ENCODE results near the gene FBXW8. TPM values are rescaled to one million over a fixed set of nuclear protein-coding genes. Genes with fewer than 3 reads are reported as not detected.

The FBXW8 gene
- total and polyA plus RNA-seq, 2 donors (not counting 1 experiment from before 2014, with no cell fraction given): 11.7 to 20.9 TPM

GRCh38 chr12:116896411-116896924 lies 14.3 kb upstream of the FBXW8 start:
- TF ChIP-seq EZH2 (IDR thresholded peaks at IDR 0.05; ENCODE audit: low read length, missing control alignments): no peak
- no peak for TF ChIP-seq CTCF (conservative IDR thresholded peaks at IDR 0.05 in 1 of 2, IDR thresholded peaks at IDR 0.05 in 1 of 2; ENCODE audit: low read depth in 1 of 2, low read length in 2 of 2)
- H4K20me1 ChIP-seq (ENCODE audit: control insufficient read depth, extremely low read depth, insufficient read depth, low read length): no peaks in the 10 kb centered on the region
- H3K27ac ChIP-seq (ENCODE audit: insufficient read depth, low read length): no peak overlapping the region
- H3K4me3 ChIP-seq (replicated peaks in 1 of 4; ENCODE audit: control extremely low read depth in 1 of 4, insufficient read depth in 1 of 4, low read depth in 3 of 4, low read length in 4 of 4): no peak overlapping the region
- no peaks in the 10 kb centered on the region for H3K79me2 ChIP-seq (ENCODE audit: control insufficient read depth, insufficient read depth, low read length)
- DNase-seq (ENCODE audit: low read depth in 2 of 2): no peak
- no peak overlapping the region for H2AFZ ChIP-seq (ENCODE audit: low read length)
- no peak overlapping the region for H3K4me2 ChIP-seq (ENCODE audit: extremely low read depth, insufficient read depth, low read length)
- peaks cover 8% of the 10 kb centered on the region for H3K27me3 ChIP-seq (ENCODE audit: control insufficient read depth, insufficient read depth, low read length)
- H3K9ac ChIP-seq (ENCODE audit: insufficient read depth, low read length): no peak overlapping the region
- H3K36me3 ChIP-seq (ENCODE audit: control insufficient read depth, insufficient read depth, low read length): no peaks in the 10 kb centered on the region
- H3K4me1 ChIP-seq (ENCODE audit: control insufficient read depth, extremely low read depth, insufficient read depth, low read length): no peaks in the 10 kb centered on the region
- no peaks in the 10 kb centered on the region for H3K9me3 ChIP-seq (ENCODE audit: control insufficient read depth, insufficient read depth, low read depth, low read length)

GRCh38 chr12:116897476-116897875 lies 13.3 kb upstream of the FBXW8 start:
- Histone ChIP-seq H3K4me3 (replicated peaks in 1 of 4; ENCODE audit: control extremely low read depth in 1 of 4, insufficient read depth in 1 of 4, low read depth in 3 of 4, low read length in 4 of 4) (no peak overlapping the region), H2AFZ (ENCODE audit: low read length) (no peak overlapping the region), H3K9ac (ENCODE audit: insufficient read depth, low read length) (no peak overlapping the region), H3K27ac (ENCODE audit: insufficient read depth, low read length) (no peak overlapping the region), H3K36me3 (ENCODE audit: control insufficient read depth, insufficient read depth, low read length) (no peaks in the 10 kb centered on the region), H3K4me1 (ENCODE audit: control insufficient read depth, extremely low read depth, insufficient read depth, low read length) (no peaks in the 10 kb centered on the region), H3K9me3 (ENCODE audit: control insufficient read depth, insufficient read depth, low read depth, low read length) (no peaks in the 10 kb centered on the region), H4K20me1 (ENCODE audit: control insufficient read depth, extremely low read depth, insufficient read depth, low read length) (no peaks in the 10 kb centered on the region), H3K79me2 (ENCODE audit: control insufficient read depth, insufficient read depth, low read length) (no peaks in the 10 kb centered on the region), H3K27me3 (ENCODE audit: control insufficient read depth, insufficient read depth, low read length) (peaks cover 8% of the 10 kb centered on the region), H3K4me2 (ENCODE audit: extremely low read depth, insufficient read depth, low read length) (no peak overlapping the region)
- DNase-seq (ENCODE audit: low read depth in 2 of 2): no peak
- TF ChIP-seq EZH2 (IDR thresholded peaks at IDR 0.05; ENCODE audit: low read length, missing control alignments) (no peak), CTCF (conservative IDR thresholded peaks at IDR 0.05 in 1 of 2, IDR thresholded peaks at IDR 0.05 in 1 of 2; ENCODE audit: low read depth in 1 of 2, low read length in 2 of 2) (no peak)

- H3K79me2 ChIP-seq (ENCODE audit: control insufficient read depth, insufficient read depth, low read length): no peaks in the 10 kb centered on the region
- no peaks in the 10 kb centered on the region for H3K9me3 ChIP-seq (ENCODE audit: control insufficient read depth, insufficient read depth, low read depth, low read length)
- DNase-seq (ENCODE audit: low read depth in 2 of 2): no peak
- no peaks in the 10 kb centered on the region for H4K20me1 ChIP-seq (ENCODE audit: control insufficient read depth, extremely low read depth, insufficient read depth, low read length)
- H3K4me3 ChIP-seq (replicated peaks in 1 of 4; ENCODE audit: control extremely low read depth in 1 of 4, insufficient read depth in 1 of 4, low read depth in 3 of 4, low read length in 4 of 4): no peak overlapping the region
- no peak for TF ChIP-seq EZH2 (IDR thresholded peaks at IDR 0.05; ENCODE audit: low read length, missing control alignments)
- no peak overlapping the region for H3K27ac ChIP-seq (ENCODE audit: insufficient read depth, low read length)
- H3K27me3 ChIP-seq (ENCODE audit: control insufficient read depth, insufficient read depth, low read length): peaks cover 8% of the 10 kb centered on the region
- no peak overlapping the region for H2AFZ ChIP-seq (ENCODE audit: low read length)
- no peaks in the 10 kb centered on the region for H3K36me3 ChIP-seq (ENCODE audit: control insufficient read depth, insufficient read depth, low read length)
- no peak overlapping the region for H3K9ac ChIP-seq (ENCODE audit: insufficient read depth, low read length)
- no peak overlapping the region for H3K4me2 ChIP-seq (ENCODE audit: extremely low read depth, insufficient read depth, low read length)
- no peaks in the 10 kb centered on the region for H3K4me1 ChIP-seq (ENCODE audit: control insufficient read depth, extremely low read depth, insufficient read depth, low read length)
These were observed 12.1 kb upstream of the FBXW8 start for GRCh38 chr12:116898669-116899068.
